Rectal smooth muscle tissue (tissue), 1 donor: Measurements from ENCODE around the gene POLR1E.

Experiments used
- H3K27ac ChIP-seq: one replicate; pipeline ENCODE4 v1.7.0; 2013; ENCODE audit warnings: low read depth, low read length, inconsistent platforms
- H3K27me3 ChIP-seq: one replicate; pipeline ENCODE4 v1.7.0; 2013; ENCODE audit warnings: low read length; ENCODE audit not compliant: control insufficient read depth, insufficient read depth
- H3K36me3 ChIP-seq: one replicate; pipeline ENCODE4 v1.7.0; 2013; ENCODE audit warnings: low read length; ENCODE audit not compliant: control insufficient read depth, insufficient read depth
- H3K4me1 ChIP-seq: one replicate; pipeline ENCODE4 v1.7.0; 2013; ENCODE audit warnings: low read length; ENCODE audit not compliant: control insufficient read depth, insufficient read depth
- H3K4me3 ChIP-seq: one replicate; pipeline ENCODE4 v1.7.0; 2013; ENCODE audit warnings: low read length
- H3K9ac ChIP-seq: one replicate; pipeline ENCODE4 v1.7.0; 2013; ENCODE audit warnings: low read length

The POLR1E gene

GRCh38 chr9:37534412-37534811 lies 48.7 kb downstream of the POLR1E start:
- no peak overlapping the region for H3K4me3 ChIP-seq
- H3K36me3 ChIP-seq: peaks cover 6% of the 10 kb centered on the region
- no peaks in the 10 kb centered on the region for H3K27me3 ChIP-seq
- H3K9ac ChIP-seq: no peak overlapping the region
- no peak overlapping the region for H3K27ac ChIP-seq
- H3K4me1 ChIP-seq: no peaks in the 10 kb centered on the region

DNA sequence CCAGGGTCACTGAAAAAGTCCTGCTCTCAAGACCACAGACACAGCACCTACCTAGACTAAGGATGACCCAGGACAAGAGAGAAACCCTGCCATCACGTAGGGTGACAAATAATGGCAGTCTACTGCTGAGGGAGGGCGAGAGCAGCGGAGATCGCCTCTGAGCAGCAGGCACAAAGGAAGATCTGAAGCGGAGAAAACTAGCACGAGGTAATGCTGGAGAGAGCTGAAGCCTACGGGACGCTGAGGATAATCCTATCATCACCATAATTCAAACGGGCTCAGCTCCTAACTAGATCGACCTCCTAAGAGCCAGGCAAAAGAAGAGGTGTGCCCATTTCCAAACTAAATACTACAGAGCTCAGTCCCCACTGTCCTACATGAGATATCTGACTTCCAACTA lies 49.2 kb downstream of the POLR1E start:
- Histone ChIP-seq H3K36me3 (peaks cover 6% of the 10 kb centered on the region), H3K27ac (no peak overlapping the region), H3K9ac (no peak overlapping the region), H3K4me3 (no peak overlapping the region), H3K27me3 (no peaks in the 10 kb centered on the region), H3K4me1 (no peaks in the 10 kb centered on the region)

- Histone ChIP-seq H3K27ac (no peak overlapping the region), H3K27me3 (no peaks in the 10 kb centered on the region), H3K4me1 (no peaks in the 10 kb centered on the region), H3K9ac (no peak overlapping the region), H3K36me3 (peaks cover 6% of the 10 kb centered on the region), H3K4me3 (no peak overlapping the region)
Measured at GRCh38 chr9:37538099-37538498, 52.4 kb downstream of the POLR1E start.

DNA sequence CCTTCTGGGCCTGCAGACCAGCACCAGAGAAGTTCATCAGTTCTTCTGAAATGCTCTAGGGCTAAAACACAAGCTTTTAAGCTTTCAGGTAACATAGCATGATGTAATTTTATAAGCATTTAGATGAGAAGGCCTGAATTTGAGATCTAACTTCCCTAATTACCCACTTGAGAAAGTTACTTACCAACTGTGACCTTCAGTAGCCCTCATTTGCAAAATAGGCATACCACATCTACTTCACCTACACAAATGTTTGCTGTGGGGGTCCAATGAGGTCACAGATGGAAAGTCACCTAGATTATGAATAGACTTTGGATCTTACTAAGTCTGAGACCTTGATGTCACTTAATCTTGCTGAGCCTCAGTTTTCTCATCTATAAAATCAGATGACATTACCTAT lies 53.9 kb downstream of the POLR1E start:
- Histone ChIP-seq H3K36me3 (peaks cover 6% of the 10 kb centered on the region), H3K9ac (no peak overlapping the region), H3K27ac (no peak overlapping the region), H3K4me1 (no peaks in the 10 kb centered on the region), H3K27me3 (no peaks in the 10 kb centered on the region), H3K4me3 (no peak overlapping the region)

- no peaks in the 10 kb centered on the region for H3K4me1 ChIP-seq
- H3K9ac ChIP-seq: no peak overlapping the region
- no peak overlapping the region for H3K27ac ChIP-seq
- H3K27me3 ChIP-seq: no peaks in the 10 kb centered on the region
- peaks cover 6% of the 10 kb centered on the region for H3K36me3 ChIP-seq
- no peak overlapping the region for H3K4me3 ChIP-seq
Measured at GRCh38 chr9:37540634-37541033, 54.9 kb downstream of the POLR1E start.

DNA sequence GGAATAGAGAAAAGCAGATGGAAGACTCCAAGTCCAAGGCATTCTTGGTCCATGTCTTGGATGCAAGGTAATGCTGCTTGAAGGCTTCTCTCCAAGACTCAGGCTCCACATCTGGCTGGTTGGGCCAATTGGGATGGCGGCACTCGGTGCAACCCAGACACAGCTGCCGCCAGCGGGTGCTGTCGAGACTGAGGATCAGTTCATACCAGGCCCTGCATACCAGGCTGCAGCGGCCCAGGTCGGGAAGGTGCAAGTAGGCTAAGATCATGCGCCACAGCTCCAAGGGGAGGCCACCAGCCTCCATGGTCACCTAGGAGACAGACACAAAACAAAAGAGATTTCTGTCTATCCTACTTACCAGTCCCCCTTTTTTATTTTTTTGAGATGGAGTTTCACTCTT lies 55.7 kb downstream of the POLR1E start:
- H3K27ac ChIP-seq: no peak overlapping the region
- H3K4me3 ChIP-seq: no peak overlapping the region
- H3K4me1 ChIP-seq: no peaks in the 10 kb centered on the region
- no peaks in the 10 kb centered on the region for H3K27me3 ChIP-seq
- H3K36me3 ChIP-seq: peaks cover 6% of the 10 kb centered on the region
- H3K9ac ChIP-seq: no peak overlapping the region

DNA sequence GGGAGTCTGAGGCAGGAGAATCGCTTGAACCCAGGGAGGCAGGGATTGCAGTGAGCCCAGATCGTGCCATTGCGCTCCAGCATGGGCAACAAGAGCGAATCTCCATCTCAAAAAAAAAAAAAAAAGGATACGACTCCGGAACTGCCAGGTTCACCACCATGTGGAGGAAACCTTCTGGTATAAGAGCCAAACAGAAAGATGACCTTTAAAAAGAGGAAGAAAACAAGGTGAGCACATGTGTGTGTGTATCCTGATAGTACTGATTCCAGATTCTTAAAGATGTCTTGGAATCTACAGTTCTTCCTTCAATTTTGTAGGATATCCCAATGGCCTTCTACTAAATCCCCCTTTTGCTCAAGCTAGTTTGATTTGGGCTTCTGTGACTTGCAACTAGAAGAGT lies 56.7 kb downstream of the POLR1E start:
- no peaks in the 10 kb centered on the region for H3K4me1 ChIP-seq
- H3K27me3 ChIP-seq: no peaks in the 10 kb centered on the region
- H3K4me3 ChIP-seq: no peak overlapping the region
- peaks cover 6% of the 10 kb centered on the region for H3K36me3 ChIP-seq
- H3K27ac ChIP-seq: no peak overlapping the region
- no peak overlapping the region for H3K9ac ChIP-seq

- H3K36me3 ChIP-seq: peaks cover 6% of the 10 kb centered on the region
- no peaks in the 10 kb centered on the region for H3K4me1 ChIP-seq
- no peak overlapping the region for H3K9ac ChIP-seq
- H3K27ac ChIP-seq: no peak overlapping the region
- no peak overlapping the region for H3K4me3 ChIP-seq
- H3K27me3 ChIP-seq: no peaks in the 10 kb centered on the region
Measured at GRCh38 chr9:37542895-37543294, 57.1 kb downstream of the POLR1E start.

DNA sequence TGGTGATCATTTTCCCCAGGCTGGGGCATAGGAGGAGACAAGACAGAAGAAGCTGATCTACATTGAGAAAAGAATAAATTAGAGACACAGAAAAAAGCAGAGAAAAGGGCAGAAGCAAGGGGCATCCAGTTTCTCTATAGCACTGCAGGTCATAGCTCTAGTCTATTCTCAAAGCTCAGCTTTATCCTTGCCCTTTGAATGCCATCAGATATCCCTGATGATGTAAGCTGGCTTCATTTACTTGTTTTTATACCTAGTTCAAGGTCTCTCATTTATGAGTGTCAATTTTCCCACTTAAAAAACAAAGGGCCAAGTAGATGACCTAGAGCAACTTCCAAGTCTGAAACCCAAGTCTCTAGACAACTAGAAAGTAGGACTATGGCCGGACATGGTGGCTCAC lies 57.7 kb downstream of the POLR1E start:
- H3K36me3 ChIP-seq: peaks cover 6% of the 10 kb centered on the region
- no peak overlapping the region for H3K27ac ChIP-seq

GRCh38 chr9:37547328-37547878 lies 61.7 kb downstream of the POLR1E start:
- no peak overlapping the region for H3K9ac ChIP-seq
- no peaks in the 10 kb centered on the region for H3K36me3 ChIP-seq
- H3K27me3 ChIP-seq: no peaks in the 10 kb centered on the region
- H3K4me1 ChIP-seq: no peaks in the 10 kb centered on the region
- H3K27ac ChIP-seq: no peak overlapping the region
- no peak overlapping the region for H3K4me3 ChIP-seq

More for the DNA sequence above, 57.7 kb downstream of the POLR1E start:
- Histone ChIP-seq H3K4me1 (no peaks in the 10 kb centered on the region), H3K27me3 (no peaks in the 10 kb centered on the region), H3K4me3 (no peak overlapping the region), H3K9ac (no peak overlapping the region)

GRCh38 chr9:37549527-37549926 lies 63.8 kb downstream of the POLR1E start:
- Histone ChIP-seq H3K9ac (no peak overlapping the region), H3K27me3 (no peaks in the 10 kb centered on the region), H3K36me3 (no peaks in the 10 kb centered on the region), H3K4me3 (no peak overlapping the region), H3K4me1 (no peaks in the 10 kb centered on the region), H3K27ac (no peak overlapping the region)

DNA sequence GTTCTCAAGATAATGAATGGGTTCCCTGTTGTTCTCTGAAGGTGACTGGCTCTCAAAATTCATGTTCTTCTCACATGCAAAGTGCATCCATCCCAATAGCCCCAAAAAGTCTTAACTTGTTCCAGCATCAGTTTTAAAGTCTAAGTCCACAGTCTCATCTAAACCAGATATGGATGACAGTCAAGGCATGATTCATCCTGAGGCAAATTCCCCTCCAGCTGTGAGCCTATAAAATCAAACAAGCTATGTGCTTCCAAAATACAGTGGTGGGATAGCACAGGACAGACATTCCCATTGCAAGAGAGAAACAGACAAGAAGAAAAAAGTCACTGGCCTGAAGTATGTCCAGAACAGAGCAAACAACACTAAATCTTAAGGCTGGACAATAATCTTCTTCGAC lies 65.0 kb downstream of the POLR1E start:
- H3K27me3 ChIP-seq: no peaks in the 10 kb centered on the region
- no peaks in the 10 kb centered on the region for H3K4me1 ChIP-seq
- no peak overlapping the region for H3K4me3 ChIP-seq
- no peak overlapping the region for H3K27ac ChIP-seq
- H3K36me3 ChIP-seq: no peaks in the 10 kb centered on the region
- H3K9ac ChIP-seq: no peak overlapping the region

DNA sequence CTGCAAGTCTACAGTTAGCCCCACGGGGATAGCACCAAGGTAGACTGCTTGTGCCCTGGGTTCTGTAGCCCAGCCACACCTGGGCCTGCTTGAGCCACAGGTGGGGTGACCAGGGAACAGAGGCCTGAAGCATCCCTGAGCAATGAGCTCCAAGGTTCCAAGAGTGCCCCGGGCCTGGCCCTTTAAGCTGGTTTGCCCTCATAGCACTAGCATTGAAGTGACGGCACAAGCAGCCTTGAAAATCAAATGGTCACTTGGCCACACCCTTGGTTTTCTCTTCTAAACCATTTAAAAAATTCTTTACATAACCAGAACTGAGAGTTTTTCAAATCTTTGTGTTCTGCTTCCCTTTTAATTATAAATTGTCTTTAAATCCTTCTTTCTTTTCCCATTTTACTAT lies 65.7 kb downstream of the POLR1E start:
- Histone ChIP-seq H3K4me1 (no peaks in the 10 kb centered on the region), H3K36me3 (no peaks in the 10 kb centered on the region), H3K27me3 (no peaks in the 10 kb centered on the region), H3K27ac (no peak overlapping the region), H3K4me3 (no peak overlapping the region), H3K9ac (no peak overlapping the region)
